ENCODE measurements around the gene KIZ.

KIZ gene

GRCh38 chr20:21191839-21192238 lies 66.0 kb downstream of the KIZ start:
- no peak for TF ChIP-seq CTCF (IDR thresholded peaks at IDR 0.05; ENCODE audit: control insufficient read depth, extremely low read depth, insufficient read depth)
- DNase-seq (ENCODE audit: low read depth), result no peak
- H3K4me3 ChIP-seq (ENCODE audit: low read depth, low read length), result no peak overlapping the region

GRCh38 chr20:21202259-21202658 lies 76.4 kb downstream of the KIZ start:
- DNase-seq (ENCODE audit: low read depth), result no peak
- H3K4me3 ChIP-seq (ENCODE audit: low read depth, low read length), result no peak overlapping the region
- TF ChIP-seq CTCF (IDR thresholded peaks at IDR 0.05; ENCODE audit: control insufficient read depth, extremely low read depth, insufficient read depth), result no peak

GRCh38 chr20:21203088-21203656 lies 77.3 kb downstream of the KIZ start:
- H3K4me3 ChIP-seq (ENCODE audit: low read depth, low read length), result no peak overlapping the region
- TF ChIP-seq CTCF (IDR thresholded peaks at IDR 0.05; ENCODE audit: control insufficient read depth, extremely low read depth, insufficient read depth), result no peak
- no peak for DNase-seq (ENCODE audit: low read depth)

- no peak for DNase-seq (ENCODE audit: low read depth)
- no peak for TF ChIP-seq CTCF (IDR thresholded peaks at IDR 0.05; ENCODE audit: control insufficient read depth, extremely low read depth, insufficient read depth)
- no peak overlapping the region for H3K4me3 ChIP-seq (ENCODE audit: low read depth, low read length)
Measured at GRCh38 chr20:21206584-21206983, 80.7 kb downstream of the KIZ start.

DNA sequence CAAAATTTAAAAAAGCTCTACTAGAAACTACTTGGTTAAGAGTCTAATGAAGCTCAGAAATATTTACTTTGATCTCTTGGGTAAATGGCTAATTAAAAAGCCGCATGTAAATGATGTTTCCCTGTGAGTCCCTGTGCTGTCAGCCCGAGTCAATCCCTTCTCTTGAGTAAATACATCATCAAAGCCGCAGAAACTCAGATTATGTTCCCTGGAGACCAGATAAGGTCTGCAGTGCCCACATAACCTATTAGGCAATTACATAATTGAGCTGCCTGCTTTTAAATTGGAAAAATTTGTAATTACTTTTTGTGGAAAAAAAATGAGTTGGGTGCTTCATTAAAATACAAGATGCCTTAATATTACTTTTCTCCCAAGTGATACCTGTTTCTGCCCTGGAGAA lies 83.1 kb downstream of the KIZ start:
- TF ChIP-seq CTCF (IDR thresholded peaks at IDR 0.05; ENCODE audit: control insufficient read depth, extremely low read depth, insufficient read depth), result no peak
- H3K4me3 ChIP-seq (ENCODE audit: low read depth, low read length), result no peak overlapping the region
- DNase-seq (ENCODE audit: low read depth), result no peak

GRCh38 chr20:21209668-21210067 lies 83.8 kb downstream of the KIZ start:
- DNase-seq (ENCODE audit: low read depth), result no peak
- no peak for TF ChIP-seq CTCF (IDR thresholded peaks at IDR 0.05; ENCODE audit: control insufficient read depth, extremely low read depth, insufficient read depth)
- no peak overlapping the region for H3K4me3 ChIP-seq (ENCODE audit: low read depth, low read length)

DNA sequence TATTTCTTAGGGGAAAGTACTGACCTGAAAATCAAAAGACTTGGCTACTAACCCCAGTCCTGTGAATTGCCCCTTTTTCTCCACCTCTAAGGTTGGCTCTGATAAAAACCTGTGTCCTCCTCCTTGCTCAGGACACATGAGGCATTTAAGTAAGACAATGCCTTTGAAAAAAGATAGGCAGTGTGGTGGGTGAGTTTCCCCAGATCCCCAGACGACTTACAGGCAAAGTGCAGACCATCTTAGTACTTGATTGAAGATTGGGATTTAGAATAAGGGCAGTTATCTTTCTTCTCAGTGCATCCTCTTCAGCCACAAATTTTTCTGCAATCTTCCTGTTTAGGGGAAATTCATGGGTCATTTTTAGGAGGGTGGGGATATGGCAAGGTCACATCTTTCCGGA lies 87.8 kb downstream of the KIZ start:
- no peak for DNase-seq (ENCODE audit: low read depth)
- no peak for TF ChIP-seq CTCF (IDR thresholded peaks at IDR 0.05; ENCODE audit: control insufficient read depth, extremely low read depth, insufficient read depth)
- no peak overlapping the region for H3K4me3 ChIP-seq (ENCODE audit: low read depth, low read length)

Data from LNCaP clone FGC (cell line).